ENCODE measurements around the gene PROX2.

Gene PROX2

DNA sequence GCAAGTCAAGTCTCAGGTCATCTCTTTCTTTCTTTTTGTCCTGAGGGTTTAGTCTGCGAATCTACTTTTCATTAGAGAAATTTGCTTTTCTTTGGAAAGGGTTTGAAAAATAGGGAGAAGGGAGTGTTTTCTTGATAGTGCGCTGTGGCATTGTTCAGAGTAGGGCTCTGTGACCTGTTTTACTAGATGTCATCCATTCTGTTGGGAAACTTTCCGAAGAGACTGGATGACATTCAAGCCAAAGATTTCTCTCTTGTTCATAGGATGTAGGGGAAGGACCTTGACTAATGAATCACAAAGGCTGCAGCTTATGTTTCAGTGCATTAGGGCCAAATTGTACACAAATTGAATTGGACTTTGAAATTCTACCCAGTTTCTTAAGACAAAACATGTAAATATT, 20.5 kb upstream of the PROX2 start:
- peaks cover 79% of the 10 kb centered on the region for H3K36me3 ChIP-seq (replicated peaks; ENCODE audit: low read depth, low read length)

DNA sequence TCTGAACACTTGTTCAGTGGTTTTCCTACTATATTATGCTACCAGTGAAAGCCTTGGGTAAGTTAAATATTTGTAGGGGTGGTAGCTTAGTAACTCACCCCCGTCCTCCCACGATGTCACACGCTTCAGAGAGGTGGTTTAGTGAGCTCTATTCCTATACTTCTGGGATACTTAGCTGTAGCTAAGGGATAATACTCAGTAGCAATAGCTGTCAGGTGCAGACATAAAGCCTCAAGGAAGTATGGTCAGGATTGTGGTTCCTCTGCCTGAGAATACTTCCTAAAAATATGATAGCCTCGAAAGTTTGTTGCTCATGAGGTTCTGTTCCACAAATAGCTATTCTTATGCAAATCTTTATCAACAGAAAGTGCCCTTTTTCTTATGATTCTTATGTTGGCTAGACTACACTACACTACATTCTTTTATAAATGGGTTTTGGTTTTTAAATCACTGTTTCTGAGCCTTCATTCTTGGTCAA, 17.7 kb upstream of the PROX2 start:
- Histone ChIP-seq H3K9me3 (ENCODE audit: insufficient read depth, low read length) (no peaks in the 10 kb centered on the region), H3K4me2 (ENCODE audit: low read length) (no peak overlapping the region), H3K27ac (ENCODE audit: low read length) (no peak overlapping the region), H3K27me3 (ENCODE audit: low read depth, low read length) (no peaks in the 10 kb centered on the region), H2AFZ (ENCODE audit: low read depth, low read length) (no peak overlapping the region), H3K36me3 (replicated peaks; ENCODE audit: low read depth, low read length) (peaks cover 73% of the 10 kb centered on the region), H3K4me3 (ENCODE audit: low read length) (no peak overlapping the region), H3K79me2 (ENCODE audit: low read length) (peaks cover 4% of the 10 kb centered on the region; the same call in 1 of the 2 replicates), H3K9ac (ENCODE audit: low read length) (no peak overlapping the region), H4K20me1 (ENCODE audit: insufficient read depth, low read length) (no peaks in the 10 kb centered on the region), H3K4me1 (ENCODE audit: low read length) (no peaks in the 10 kb centered on the region)
- TF ChIP-seq, protein P1, sequence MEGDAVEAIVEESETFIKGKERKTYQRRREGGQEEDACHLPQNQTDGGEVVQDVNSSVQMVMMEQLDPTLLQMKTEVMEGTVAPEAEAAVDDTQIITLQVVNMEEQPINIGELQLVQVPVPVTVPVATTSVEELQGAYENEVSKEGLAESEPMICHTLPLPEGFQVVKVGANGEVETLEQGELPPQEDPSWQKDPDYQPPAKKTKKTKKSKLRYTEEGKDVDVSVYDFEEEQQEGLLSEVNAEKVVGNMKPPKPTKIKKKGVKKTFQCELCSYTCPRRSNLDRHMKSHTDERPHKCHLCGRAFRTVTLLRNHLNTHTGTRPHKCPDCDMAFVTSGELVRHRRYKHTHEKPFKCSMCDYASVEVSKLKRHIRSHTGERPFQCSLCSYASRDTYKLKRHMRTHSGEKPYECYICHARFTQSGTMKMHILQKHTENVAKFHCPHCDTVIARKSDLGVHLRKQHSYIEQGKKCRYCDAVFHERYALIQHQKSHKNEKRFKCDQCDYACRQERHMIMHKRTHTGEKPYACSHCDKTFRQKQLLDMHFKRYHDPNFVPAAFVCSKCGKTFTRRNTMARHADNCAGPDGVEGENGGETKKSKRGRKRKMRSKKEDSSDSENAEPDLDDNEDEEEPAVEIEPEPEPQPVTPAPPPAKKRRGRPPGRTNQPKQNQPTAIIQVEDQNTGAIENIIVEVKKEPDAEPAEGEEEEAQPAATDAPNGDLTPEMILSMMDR (IDR thresholded peaks at IDR 0.05; ENCODE audit: low read depth, low read length): no peak
- no peak for TF ChIP-seq EZH2phosphoT487 (IDR thresholded peaks at IDR 0.05; ENCODE audit: low read depth)

More for the DNA sequence above, 20.5 kb upstream of the PROX2 start:
- no peak overlapping the region for H3K4me3 ChIP-seq (ENCODE audit: low read length)
- H3K9ac ChIP-seq (ENCODE audit: low read length): no peak overlapping the region
- no peaks in the 10 kb centered on the region for H3K79me2 ChIP-seq (ENCODE audit: low read length)
- H3K4me1 ChIP-seq (ENCODE audit: low read length): no peaks in the 10 kb centered on the region
- H4K20me1 ChIP-seq (ENCODE audit: insufficient read depth, low read length): no peaks in the 10 kb centered on the region
- no peak overlapping the region for H3K27ac ChIP-seq (ENCODE audit: low read length)
- H3K9me3 ChIP-seq (ENCODE audit: insufficient read depth, low read length): no peaks in the 10 kb centered on the region
- no peak overlapping the region for H3K4me2 ChIP-seq (ENCODE audit: low read length)
- H2AFZ ChIP-seq (ENCODE audit: low read depth, low read length): no peak overlapping the region
- TF ChIP-seq, protein P1 (IDR thresholded peaks at IDR 0.05; ENCODE audit: low read depth, low read length): no peak
- no peak for TF ChIP-seq EZH2phosphoT487 (IDR thresholded peaks at IDR 0.05; ENCODE audit: low read depth)
- no peaks in the 10 kb centered on the region for H3K27me3 ChIP-seq (ENCODE audit: low read depth, low read length)

GRCh38 chr14:74892745-74893144, 16.8 kb upstream of the PROX2 start:
- H4K20me1 ChIP-seq (ENCODE audit: insufficient read depth, low read length): no peaks in the 10 kb centered on the region
- H3K4me2 ChIP-seq (ENCODE audit: low read length): no peak overlapping the region
- TF ChIP-seq EZH2phosphoT487 (IDR thresholded peaks at IDR 0.05; ENCODE audit: low read depth): no peak
- TF ChIP-seq, protein P1 (IDR thresholded peaks at IDR 0.05; ENCODE audit: low read depth, low read length): no peak
- H3K27me3 ChIP-seq (ENCODE audit: low read depth, low read length): no peaks in the 10 kb centered on the region
- no peak overlapping the region for H3K27ac ChIP-seq (ENCODE audit: low read length)
- H3K9me3 ChIP-seq (ENCODE audit: insufficient read depth, low read length): no peaks in the 10 kb centered on the region
- no peak overlapping the region for H3K9ac ChIP-seq (ENCODE audit: low read length)
- H3K36me3 ChIP-seq (replicated peaks; ENCODE audit: low read depth, low read length): peaks cover 71% of the 10 kb centered on the region
- peaks cover 13% of the 10 kb centered on the region for H3K79me2 ChIP-seq (ENCODE audit: low read length)
- H2AFZ ChIP-seq (ENCODE audit: low read depth, low read length): no peak overlapping the region
- H3K4me1 ChIP-seq (ENCODE audit: low read length): no peaks in the 10 kb centered on the region
- no peak overlapping the region for H3K4me3 ChIP-seq (ENCODE audit: low read length)

GRCh38 chr14:74891870-74892269, 15.9 kb upstream of the PROX2 start:
- TF ChIP-seq, protein P1 (IDR thresholded peaks at IDR 0.05; ENCODE audit: low read depth, low read length): no peak
- TF ChIP-seq EZH2phosphoT487 (IDR thresholded peaks at IDR 0.05; ENCODE audit: low read depth): no peak
- H4K20me1 ChIP-seq (ENCODE audit: insufficient read depth, low read length): no peaks in the 10 kb centered on the region
- H3K36me3 ChIP-seq (replicated peaks; ENCODE audit: low read depth, low read length): peaks cover 63% of the 10 kb centered on the region
- H3K27me3 ChIP-seq (ENCODE audit: low read depth, low read length): no peaks in the 10 kb centered on the region
- H3K27ac ChIP-seq (ENCODE audit: low read length): no peak overlapping the region
- no peak overlapping the region for H3K4me2 ChIP-seq (ENCODE audit: low read length)
- no peak overlapping the region for H3K9ac ChIP-seq (ENCODE audit: low read length)
- H3K4me3 ChIP-seq (ENCODE audit: low read length): no peak overlapping the region
- peaks cover 21% of the 10 kb centered on the region for H3K79me2 ChIP-seq (ENCODE audit: low read length)
- H3K4me1 ChIP-seq (ENCODE audit: low read length): no peaks in the 10 kb centered on the region
- H3K9me3 ChIP-seq (ENCODE audit: insufficient read depth, low read length): no peaks in the 10 kb centered on the region
- H2AFZ ChIP-seq (ENCODE audit: low read depth, low read length): no peak overlapping the region
